GM18867 (cell line): ENCODE data around the gene FTL.
A peak's percentile ranks its signal among the peaks of the same experiment; 100 is the strongest.
"Not testable (repeated sequence)": the region's sequence is repeated elsewhere in the genome, so short reads cannot be mapped to it uniquely, and the experiment has no call there.

ENCODE experiments used
- ATAC-seq: cut with Tn5 transposase; IDR thresholded peaks from one replicate; pipeline ENCODE4 v1.9.1; 2021; ENCODE audit warnings: mild to moderate bottlenecking, moderate library complexity; ENCODE audit not compliant: unreplicated experiment

The FTL gene

DNA sequence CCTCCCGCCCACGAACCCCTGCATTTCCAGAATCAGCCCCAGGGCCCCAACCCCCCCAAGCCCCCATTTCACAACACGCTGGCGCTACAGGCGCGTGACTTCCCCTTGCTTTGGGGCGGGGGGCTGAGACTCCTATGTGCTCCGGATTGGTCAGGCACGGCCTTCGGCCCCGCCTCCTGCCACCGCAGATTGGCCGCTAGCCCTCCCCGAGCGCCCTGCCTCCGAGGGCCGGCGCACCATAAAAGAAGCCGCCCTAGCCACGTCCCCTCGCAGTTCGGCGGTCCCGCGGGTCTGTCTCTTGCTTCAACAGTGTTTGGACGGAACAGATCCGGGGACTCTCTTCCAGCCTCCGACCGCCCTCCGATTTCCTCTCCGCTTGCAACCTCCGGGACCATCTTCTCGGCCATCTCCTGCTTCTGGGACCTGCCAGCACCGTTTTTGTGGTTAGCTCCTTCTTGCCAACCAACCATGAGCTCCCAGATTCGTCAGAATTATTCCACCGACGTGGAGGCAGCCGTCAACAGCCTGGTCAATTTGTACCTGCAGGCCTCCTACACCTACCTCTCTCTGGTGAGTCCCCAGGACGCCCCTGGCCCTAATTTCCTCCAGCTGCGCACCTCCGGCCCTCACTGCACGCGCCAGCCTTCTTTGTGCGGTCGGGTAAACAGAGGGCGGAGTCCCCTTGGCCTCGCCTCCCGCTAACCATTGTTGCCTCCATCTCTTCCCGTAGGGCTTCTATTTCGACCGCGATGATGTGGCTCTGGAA is at the start of gene FTL:
TSS of gene FTL (plus strand) at position 270 of the 766 bp plus-strand sequence. CDS start at position 469, 199 bp downstream.
- ATAC-seq = peak; percentile 55

- ATAC-seq = no peak
These were observed 49.4 kb upstream of the FTL start for GRCh38 chr19:48915757-48916156.

DNA sequence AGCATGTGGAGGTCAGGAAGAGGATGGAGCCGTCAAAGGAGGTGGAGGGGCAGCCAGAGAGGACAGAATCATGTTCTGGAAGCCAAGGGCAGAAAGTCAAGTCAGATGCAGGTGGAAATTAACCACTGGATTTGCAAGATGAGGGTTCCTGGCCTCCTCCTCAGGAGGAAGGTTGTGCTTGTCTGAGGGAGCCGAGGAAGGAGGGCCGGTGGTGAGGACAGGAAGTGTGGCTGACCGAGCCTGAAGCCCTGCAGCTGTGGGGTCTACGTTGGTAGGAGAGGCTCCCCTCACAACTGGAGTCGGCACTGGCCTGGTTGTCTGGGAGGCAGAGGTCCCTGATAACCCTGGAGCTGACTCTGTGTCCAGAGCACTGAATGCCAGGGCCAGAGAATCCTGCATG is 47.0 kb upstream of the FTL start:
- ATAC-seq = no peak

DNA sequence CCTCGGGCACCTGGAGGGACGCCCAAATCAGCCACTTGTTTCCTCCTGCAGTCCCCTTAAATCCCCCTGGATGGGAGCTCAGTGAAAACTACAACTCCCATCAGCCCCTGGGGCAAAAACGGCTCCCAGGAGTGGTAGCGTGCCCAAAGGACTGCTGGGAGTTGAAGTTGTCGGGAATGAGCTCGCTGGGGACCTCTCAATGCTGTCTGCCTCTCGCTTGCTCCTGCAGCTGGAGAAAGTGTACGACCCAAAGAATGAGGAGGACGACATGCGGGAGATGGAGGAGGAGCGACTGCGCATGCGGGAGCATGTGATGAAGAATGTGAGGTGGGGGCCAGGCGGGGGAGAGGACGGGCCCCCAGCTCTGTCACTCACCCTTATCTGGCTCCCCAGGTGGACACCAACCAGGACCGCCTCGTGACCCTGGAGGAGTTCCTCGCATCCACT is 46.3 kb upstream of the FTL start:
- ATAC-seq = no peak

- not testable (repeated sequence) for ATAC-seq
These were observed 45.8 kb upstream of the FTL start for GRCh38 chr19:48919271-48919670.

DNA sequence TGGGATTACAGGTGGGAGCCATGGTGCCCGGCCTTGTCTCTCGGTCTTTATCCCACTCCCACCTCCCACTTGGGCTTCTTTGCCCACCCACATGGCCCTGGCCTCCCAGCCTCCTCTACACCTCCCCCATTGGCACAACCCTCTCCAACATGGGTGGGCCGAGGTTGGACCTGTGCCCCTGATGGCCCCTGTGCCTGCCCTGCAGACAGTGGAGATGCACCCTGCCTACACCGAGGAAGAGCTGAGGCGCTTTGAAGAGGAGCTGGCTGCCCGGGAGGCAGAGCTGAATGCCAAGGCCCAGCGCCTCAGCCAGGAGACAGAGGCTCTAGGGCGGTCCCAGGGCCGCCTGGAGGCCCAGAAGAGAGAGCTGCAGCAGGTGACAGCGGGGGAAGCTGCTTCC is 44.2 kb upstream of the FTL start:
- ATAC-seq = no peak

- no peak for ATAC-seq
These were observed 43.2 kb upstream of the FTL start for GRCh38 chr19:48921721-48922500.

- ATAC-seq = no peak
These were observed 42.3 kb upstream of the FTL start for GRCh38 chr19:48922548-48923490.

GRCh38 chr19:48925240-48925843 is 39.8 kb upstream of the FTL start:
- no peak for ATAC-seq

- not testable (repeated sequence) for ATAC-seq
These were observed 39.2 kb upstream of the FTL start for GRCh38 chr19:48925890-48926289.

- no peak for ATAC-seq
These were observed 38.2 kb upstream of the FTL start for GRCh38 chr19:48926909-48927308.

DNA sequence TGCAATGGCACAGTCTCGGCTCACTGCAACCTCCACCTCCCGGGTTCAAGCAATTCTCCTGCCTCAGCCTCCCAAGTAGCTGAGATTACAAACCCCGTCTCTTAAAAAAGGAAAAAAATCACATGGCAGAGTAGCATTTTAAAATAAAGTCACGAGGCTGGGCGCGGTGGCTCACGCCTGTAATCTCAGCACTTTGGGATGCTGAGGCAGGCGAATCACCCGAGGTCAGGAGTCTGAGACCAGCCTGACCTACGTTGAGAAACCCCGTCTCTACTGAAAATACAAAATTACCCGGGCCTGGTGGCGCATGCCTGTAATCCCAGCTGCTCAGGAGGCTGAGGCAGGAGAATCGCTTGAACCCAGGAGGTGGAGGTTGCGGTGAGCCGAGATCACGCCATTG is 37.4 kb upstream of the FTL start:
- ATAC-seq = not testable (repeated sequence)

DNA sequence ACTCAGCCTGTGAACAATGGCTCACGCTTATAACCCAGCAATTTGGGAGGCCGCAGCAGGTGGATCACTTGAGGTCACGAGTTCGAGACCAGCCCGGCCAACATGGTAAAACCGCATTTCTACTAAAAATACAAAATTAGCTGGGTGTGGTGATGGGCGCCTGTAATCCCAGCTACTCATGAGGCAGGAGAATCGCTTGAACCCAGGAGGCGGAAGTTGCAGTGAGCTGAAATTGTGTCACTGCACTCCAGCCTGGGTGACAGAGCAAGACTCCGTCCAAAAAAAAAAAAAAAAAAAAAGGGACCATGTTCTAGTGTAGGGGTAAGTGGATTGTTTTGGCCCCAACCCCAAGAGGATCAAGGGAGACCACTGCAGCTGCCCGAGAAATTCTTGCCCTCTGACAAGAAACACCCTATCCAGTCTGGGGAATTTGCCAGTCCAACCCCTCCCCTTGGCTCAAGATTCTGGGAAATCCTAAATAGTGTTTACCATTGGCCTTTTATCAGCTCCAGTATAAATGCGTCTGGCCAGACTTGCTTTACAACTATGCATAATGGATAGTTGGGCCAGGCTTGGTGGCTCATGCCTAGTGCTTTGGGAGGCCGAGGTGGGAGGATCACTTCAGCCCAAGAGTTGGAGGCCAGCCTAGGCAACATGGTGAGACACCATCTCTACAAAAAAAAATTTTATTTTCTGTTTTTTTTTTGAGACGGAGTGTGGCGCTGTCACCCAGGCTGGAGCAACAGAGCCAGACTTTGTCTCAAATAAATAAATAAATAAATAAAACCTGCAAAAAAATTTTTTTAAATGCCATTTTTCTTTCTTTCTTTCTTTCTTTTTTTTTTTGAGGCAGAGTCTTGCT is 36.7 kb upstream of the FTL start:
- no peak for ATAC-seq

DNA sequence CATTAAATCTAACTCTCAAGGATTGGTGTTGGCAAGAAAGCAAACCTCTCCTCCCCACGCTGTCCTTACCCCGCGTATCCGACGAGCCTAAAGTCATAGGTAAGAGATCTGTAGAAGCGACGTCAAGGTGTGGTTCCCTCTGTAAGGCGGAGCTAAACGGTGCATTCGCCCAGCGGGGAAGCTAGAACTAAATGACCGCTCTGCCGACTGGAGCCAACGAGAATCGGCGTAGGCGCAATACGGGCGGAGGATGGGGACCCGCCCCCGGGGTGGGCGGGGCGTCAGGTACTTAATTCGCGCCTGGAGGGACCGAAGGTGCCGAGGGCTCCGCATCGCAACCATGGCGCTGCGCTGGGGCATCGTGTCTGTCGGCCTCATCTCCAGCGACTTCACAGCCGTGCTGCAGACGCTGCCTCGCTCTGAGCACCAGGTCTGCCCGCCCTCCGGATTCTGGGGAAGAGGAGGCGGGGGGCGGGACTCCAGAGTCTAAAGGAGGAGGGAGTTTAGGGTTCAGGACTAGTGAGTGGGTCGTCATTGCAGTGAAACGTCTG is 31.7 kb upstream of the FTL start, which contains the start of gene DHDH:
TSS of gene DHDH (plus strand) at position 318 of the 551 bp plus-strand sequence. CDS start at position 341, 23 bp downstream.
- no peak for ATAC-seq

DNA sequence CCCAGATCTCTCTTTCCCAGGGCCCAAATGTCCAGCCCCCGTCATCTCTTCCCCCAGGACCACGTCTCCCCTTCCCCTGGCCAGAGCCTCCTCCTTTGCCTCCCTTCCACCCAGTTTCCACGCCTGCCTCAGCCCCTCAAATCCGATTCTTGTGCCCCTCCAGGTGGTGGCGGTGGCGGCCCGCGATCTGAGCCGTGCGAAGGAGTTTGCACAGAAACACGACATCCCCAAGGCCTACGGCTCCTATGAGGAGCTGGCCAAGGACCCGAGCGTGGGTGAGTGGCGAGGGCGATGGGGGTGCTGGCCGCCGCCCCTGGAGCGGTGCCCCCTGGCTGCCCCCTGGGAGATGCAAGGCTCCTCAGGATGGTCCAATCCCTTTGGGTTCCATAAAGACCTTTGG is 30.3 kb upstream of the FTL start:
- no peak for ATAC-seq

- no peak for ATAC-seq
These were observed 29.2 kb upstream of the FTL start for GRCh38 chr19:48935864-48936263.

DNA sequence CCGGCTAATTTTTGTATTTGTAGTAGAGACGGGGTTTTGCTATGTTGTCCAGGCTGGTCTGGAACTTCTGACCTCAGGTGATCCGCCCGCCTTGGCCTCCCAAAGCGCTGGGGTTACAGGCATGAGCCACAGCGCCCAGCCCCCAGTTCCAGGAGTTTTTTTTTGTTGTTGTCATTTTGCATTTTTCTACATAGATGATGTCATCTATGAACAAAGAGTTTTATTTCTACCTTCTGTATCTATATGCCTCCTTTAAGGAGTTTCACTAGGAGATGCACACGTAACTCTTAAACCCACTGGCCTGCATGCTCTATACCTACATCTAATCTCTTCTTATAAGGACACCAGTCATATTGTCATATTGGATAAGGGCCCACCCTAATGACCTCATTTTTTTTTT is 26.9 kb upstream of the FTL start:
- no peak for ATAC-seq

- no peak for ATAC-seq
These were observed 24.2 kb upstream of the FTL start for GRCh38 chr19:48940902-48941301.

- no peak for ATAC-seq
These were observed 22.0 kb upstream of the FTL start for GRCh38 chr19:48943081-48943480.
